ENCODE data around the gene PALLD.

PALLD gene

DNA sequence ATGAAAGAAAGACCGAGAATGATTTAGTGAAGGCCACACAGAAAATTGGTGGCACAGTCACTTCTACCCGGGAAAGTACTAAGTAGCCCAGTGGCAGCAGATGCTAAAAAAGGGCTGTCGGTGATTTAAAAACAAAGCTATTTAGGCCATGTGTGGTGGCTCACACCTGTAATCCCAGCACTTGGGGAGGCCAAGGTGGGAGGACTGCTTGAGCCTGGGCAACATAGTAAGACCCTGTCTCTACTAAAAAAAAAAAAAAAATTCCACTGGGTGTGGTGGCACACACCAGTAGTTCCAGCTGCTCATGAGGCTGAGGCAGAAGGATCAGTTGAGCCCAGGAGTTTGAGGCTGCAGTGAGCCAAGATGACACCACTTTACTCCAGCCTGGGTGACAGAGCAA is 369.0 kb downstream of the PALLD start:
- DNase-seq: no peak

GRCh38 chr4:168866635-168867034 is 369.8 kb downstream of the PALLD start:
- DNase-seq: no peak

DNA sequence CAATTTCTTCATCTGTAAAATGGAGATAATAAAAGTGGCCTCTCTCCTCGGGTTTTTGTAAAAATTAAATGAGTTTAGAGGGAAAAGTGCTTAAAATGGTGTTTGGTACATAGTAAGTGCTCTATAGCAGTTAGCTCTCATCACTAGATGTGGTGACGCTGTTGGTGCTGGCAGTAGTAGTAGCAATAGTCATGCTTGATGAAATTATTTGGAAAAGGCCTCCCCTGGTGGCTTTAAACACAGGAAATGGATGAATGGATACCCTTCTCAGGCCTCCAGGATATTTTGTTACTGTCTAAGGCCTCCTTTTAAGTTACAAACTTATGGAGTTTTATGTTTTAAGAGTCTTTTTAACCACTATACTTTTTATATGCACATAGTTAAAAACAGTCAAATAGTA is 370.3 kb downstream of the PALLD start:
- DNase-seq: no peak

DNA sequence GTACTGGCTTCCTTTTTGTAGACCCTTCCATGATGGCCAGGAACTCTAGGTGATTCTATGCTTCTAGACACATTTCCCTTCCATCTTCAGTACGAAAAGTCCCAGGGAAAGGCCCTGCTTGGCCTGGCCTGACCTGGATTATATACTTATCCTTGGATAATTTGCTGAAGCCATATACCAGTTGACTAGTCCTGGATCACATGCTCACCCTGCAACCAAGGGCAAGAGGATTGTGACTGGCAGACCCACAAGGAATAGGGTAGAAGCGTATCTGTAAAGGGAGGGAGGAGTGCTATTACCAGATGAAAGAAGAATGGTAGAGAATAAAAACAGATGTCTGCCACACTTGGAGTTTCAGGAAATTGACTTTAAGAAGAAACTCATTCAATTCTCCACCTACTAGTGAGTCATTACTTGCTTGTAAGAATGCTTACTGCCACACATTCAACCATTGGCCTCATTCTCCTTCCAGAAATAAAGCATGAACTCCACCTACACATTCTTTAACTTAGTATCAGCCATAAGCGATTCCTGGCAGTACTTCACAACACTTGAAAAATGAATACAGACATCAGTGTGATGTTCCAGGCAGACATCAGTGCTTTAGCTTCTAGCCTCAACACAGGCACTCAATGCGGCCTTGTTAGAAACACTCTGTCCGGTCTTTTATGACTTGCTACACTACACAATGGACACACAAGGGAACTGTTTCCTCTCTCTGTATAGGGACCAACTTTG is 371.4 kb downstream of the PALLD start:
- peak in 6 of 56 donors; percentile 4 to 47 (median 12) for DNase-seq

DNA sequence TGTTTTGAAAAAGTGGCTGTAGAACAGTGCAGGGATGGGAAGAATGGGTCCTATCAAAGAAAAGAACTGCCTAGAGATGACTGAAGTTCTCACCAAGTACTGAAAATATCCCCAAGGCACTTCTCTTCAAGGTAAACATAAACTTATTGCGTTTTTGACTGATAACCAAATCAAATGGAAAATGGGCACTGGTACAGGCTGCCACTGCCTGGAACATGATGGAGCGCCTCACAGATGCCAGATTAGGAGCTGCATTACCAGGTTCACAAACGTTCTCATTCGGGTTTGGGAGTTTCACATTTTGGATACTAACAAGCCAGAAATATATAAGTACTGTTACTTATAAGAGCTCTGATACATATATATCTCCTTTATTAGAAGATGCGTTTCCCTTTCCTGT is 371.9 kb downstream of the PALLD start:
- no peak for DNase-seq

DNA sequence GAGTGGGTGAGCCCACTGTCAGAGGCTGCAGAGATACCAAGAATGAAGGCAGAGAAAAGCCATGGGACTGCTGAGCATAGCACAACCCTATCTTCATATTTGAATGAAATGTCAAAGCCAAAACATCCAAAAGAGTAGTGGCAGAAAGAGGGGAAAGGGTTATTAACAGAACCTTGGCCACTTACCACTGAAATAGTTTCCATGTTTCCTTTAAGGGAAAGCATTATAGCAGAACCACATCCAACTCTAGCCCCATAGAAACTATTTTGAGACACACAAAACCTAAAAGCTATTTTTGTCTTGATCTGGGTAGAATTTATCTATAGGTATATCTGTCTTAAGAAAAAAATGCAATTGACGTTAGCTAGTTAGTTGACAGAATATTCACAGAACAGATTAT is 373.2 kb downstream of the PALLD start:
- DNase-seq: no peak

GRCh38 chr4:168871632-168872031 is 374.8 kb downstream of the PALLD start:
- DNase-seq: no peak

- DNase-seq: no peak
Observed at GRCh38 chr4:168874083-168874482, 377.2 kb downstream of the PALLD start.

DNA sequence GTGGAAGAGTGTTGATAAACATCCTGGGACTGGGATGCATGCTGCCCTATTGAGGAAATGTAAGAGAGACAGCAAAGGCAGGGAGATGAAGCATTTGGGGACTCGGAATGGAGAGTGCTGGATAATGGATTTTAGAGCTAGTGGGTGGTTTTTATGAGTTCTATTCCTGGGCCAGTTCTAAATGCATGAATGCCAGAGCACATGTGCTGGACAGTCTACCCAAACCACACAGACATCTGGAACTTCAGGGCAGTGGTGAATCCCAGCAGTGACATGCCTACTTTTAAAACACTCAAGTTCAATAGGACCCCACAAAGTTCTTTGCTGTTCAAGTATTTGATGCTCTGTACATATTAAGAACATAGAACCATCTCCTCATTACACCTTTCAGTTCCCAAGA is 379.3 kb downstream of the PALLD start:
- no peak for DNase-seq

- DNase-seq: peak in 3 of 56 donors; percentile 6 to 27 (median 17)
Observed at GRCh38 chr4:168877511-168878491, 380.9 kb downstream of the PALLD start.

DNA sequence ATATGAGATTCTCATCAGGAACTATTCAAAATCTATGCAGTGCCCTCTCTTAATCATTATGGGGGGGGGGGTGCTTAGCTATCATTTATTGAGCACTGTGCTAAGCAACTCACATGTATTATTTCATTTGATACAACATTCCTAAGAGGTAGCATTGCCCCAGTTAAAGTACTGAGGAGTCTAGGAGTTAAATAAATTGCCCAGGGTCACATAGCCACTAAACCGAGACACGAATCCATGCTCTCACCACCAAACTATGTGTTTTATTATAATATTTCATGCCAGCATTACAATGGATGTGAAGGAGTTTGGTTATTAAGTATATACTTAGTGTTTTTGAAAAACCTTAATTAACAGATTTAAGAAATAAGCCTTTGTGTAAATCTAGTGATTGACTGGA is 381.8 kb downstream of the PALLD start:
- DNase-seq: no peak

GRCh38 chr4:168879188-168879587 is 382.3 kb downstream of the PALLD start:
- no peak for DNase-seq

- no peak for DNase-seq
Observed at GRCh38 chr4:168880072-168880675, 383.3 kb downstream of the PALLD start.

DNA sequence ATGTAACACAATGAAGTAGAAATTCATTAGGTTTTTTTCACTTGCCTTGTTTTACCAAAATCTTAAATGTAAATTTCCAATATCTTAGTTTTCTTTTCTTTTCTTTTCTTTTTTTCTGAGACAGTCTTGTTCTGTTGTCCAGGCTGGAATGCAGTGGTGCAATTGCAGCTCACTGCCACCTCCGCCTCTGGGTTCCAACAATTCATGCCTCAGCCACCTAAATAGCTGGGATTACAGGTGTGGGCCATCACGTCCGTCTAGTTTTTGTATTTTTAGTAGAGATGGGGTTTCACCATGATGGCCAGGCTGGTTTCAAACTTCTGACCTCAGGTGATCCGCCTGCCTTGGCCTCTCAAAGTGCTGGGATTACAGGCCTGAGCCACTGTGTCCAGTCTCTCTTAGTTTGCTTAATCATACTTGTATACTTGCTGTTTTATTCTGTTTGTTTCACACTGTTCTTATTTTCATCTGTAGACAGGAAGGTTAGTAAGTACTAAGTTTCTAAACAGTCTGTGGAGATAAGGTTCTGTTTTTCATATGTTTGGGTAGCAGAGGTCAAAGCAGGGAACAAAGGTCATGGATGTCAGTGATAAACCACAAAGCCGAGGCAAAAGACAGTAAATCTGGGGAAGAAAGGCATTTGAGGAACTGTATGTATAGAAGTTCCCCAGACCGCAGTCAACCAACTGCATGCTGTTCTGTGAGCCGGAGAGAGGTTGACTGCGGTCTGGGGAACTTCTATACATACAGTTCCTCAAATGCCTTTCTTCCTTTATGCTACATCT is 384.2 kb downstream of the PALLD start:
- no peak for DNase-seq

GRCh38 chr4:168881781-168882420 is 385.0 kb downstream of the PALLD start:
- DNase-seq: no peak

DNA sequence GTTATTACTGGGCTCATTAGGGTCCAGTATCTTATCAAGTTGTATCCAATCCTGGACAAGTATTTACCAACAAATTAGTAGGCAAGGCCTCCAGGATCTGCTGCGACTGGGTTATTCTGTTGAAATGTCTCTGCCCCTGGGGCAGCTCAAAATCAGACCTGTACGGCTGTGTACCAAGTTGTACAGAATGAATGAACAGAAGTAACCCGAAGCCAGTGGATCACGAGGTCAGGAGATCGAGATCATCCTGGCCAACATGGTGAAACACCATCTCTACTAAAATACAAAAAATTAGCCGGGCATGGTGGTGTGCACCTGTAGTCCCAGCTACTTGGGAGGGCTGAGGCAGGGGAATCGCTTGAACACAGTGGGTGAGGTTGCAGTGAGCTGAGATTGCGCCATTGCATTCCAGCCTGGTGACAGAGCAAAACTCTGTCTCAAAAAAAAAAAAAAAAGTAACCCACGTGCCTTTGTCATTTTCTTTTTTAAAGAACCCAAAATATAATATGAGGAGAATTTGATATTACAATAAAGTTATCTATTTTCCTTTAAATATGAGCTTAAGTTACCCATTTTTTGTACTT is 385.9 kb downstream of the PALLD start:
- no peak for DNase-seq

DNA sequence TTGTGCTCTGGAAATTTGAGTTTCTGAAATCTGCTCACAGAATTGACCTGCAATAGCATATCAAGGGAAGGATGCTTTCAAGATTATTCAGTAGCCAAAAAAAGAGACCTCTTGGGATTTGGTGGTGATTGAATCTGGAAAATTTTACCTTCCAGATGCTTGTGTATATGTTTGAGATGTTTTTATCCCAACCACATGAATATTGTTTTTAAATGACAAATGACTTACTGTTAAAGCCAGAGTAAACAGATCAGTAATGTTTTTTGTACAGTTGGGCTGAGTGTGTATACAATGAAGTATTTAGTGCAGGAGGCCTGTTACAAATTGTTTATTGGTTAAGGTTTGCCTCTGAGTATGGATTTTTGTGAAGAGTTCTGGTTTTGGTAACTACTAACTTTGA is 386.7 kb downstream of the PALLD start:
- no peak for DNase-seq

DNA sequence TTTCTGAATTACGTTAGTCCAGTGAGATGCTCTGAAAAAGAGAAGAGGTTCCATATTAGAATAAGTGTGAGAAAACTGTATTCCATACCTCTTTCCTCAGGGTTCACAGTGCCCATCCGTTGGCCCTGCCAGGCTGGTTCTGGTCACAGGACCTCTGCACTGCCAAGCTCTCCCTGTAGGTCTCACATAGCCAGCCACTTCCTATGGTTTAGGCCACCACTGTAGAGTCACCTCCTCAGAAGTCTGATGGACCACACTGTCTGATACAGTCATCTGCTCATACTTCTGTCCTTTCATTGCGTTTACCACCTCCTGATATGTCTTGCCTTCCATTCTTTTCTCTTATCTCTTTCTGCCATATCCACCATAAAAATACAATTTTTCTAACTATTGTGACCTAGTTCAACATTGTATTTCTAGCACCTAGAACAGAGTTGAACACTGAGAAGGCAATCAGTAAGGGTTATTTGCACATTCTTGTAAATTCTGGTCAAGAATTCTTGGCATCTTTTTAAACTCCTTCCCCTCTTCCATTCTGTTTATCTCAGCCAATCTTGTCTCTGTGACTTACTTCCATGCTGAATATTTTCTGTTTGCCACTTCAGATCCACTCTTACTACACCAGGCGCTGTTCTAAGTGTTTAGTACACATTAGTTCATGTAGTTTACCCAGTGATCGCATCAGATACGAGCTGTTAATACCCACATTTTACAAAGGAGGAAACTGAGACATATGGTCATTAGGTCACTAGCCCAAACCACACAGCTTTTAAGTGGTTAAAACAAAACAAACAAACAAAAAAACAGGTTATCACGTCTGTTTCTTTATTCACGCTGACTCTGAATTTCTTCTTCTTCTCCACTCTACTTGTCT is 387.6 kb downstream of the PALLD start:
- DNase-seq: no peak

DNA sequence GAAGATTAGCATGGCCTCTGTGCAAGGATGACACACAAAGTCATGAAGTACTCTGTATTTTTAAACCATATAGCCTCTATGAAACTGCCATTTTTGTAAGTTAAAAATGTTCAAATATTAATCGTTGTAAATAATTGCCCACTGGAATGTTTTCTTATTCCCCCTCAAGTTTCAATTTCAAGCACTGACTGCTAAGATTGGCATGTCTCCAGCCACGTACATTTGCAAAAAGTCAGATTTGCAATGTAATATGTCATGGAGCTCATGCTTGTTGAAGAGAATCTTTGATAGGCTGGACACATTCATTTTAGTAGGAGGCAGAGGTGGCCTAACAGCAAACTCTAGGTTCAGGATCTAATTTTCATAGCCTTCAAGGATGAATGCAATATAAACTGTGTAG is 388.5 kb downstream of the PALLD start:
- no peak for DNase-seq
